IMR-90 (cell line): ENCODE results near the gene ANAPC7.

Source experiments
- CTCF ChIP-seq: conservative IDR thresholded peaks from 2 replicates; pipeline ENCODE4 v1.5.1; 2012; ENCODE audit warnings: mild to moderate bottlenecking, low read depth, low read length, improper control_type of control experiment
- POLR2A ChIP-seq: IDR thresholded peaks from 2 replicates; pipeline ENCODE4 v1.6.1; 2012; ENCODE audit warnings: mild to moderate bottlenecking, low read depth, low read length

GRCh38 chr12:110344657-110345056 lies 58.9 kb downstream of the ANAPC7 start:
- no peak for TF ChIP-seq CTCF
- TF ChIP-seq POLR2A: no peak
